Right lobe of liver (tissue), 4 donors: ENCODE measurements around the gene FERD3L.

Experiments
- POLR2A ChIP-seq: fragments of 450-650 bp; IDR thresholded peaks from one replicate; pipeline ENCODE4 v1.6.1; 2017; ENCODE audit warnings: antibody characterized with exemption, mild to moderate bottlenecking
- TF ChIP-seq, protein P1 (sequence below), 4 donors: fragments of 200-600 bp in 3 of 4; fragments of 450-650 bp in 1 of 4; IDR thresholded peaks; one replicate each; pipeline versions ENCODE4 v1.5.1 to v1.8.0; 2016 to 2022; ENCODE audit warnings: antibody characterized with exemption in 4 of 4, mild to moderate bottlenecking in 2 of 4
- donor health status: DM: no; HTN: no; CAD: no.
- donor health status: DM: no; HTN: no; CAD: no.
- donor health status: DM: no; HTN: yes; CAD: no.

DNA sequence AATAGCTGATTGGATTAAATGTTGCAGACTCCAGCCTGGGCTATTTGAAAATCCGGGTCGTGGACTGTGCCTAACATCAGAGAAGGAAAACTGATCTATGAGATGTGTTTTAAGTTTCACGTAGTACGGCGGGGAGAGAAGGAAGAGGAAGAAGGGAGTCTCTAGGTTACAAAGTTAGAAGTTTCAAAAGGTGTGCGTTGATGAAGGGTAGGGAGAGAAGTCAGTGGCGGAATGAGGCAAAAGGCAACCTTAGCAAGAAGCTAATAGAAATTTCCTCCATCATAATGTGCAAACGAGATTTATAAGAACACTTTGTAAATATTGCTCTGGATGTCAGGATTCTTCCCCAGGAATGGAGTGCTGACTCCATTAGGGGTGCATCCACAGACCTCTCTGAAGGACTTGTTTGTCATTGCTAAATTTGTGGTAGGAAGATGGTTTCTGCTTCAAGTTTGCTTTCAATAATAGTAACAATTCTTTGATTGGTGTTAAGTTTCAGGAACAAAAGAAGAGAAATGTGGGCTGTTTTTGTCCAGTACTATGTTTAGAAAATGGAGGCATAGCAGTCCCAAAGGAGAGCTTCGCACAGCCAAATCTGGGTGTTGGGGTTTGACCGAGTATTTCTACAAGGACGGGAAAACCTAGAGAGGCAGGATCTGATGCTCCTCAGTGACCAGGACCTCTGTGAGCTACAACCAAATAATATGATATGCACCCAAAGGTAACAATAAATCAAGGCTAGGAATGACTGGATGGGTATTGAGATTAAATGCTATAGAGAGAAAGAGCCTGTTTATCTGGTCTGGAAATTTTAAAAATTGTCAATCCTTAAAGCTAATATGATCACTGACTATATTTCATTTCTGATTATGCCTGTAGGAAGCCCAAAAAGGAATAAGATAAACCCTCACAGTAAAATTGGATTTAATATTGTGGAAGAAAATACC, 35.9 kb downstream of the FERD3L start:
- no peak for TF ChIP-seq POLR2A
- TF ChIP-seq, protein P1, sequence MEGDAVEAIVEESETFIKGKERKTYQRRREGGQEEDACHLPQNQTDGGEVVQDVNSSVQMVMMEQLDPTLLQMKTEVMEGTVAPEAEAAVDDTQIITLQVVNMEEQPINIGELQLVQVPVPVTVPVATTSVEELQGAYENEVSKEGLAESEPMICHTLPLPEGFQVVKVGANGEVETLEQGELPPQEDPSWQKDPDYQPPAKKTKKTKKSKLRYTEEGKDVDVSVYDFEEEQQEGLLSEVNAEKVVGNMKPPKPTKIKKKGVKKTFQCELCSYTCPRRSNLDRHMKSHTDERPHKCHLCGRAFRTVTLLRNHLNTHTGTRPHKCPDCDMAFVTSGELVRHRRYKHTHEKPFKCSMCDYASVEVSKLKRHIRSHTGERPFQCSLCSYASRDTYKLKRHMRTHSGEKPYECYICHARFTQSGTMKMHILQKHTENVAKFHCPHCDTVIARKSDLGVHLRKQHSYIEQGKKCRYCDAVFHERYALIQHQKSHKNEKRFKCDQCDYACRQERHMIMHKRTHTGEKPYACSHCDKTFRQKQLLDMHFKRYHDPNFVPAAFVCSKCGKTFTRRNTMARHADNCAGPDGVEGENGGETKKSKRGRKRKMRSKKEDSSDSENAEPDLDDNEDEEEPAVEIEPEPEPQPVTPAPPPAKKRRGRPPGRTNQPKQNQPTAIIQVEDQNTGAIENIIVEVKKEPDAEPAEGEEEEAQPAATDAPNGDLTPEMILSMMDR (IDR thresholded peaks at IDR 0.05) = no peak
